Fibroblast of lung (primary cell): ENCODE measurements around the gene SPPL2A. TPM values are rescaled to one million over a fixed set of nuclear protein-coding genes. Genes with fewer than 3 reads are reported as not detected.
A peak's percentile ranks its signal among the peaks of the same experiment; 100 is the strongest.

Experiments used
- DNase-seq, 2 donors: peaks; one replicate each; pipeline versions ENCODE4 v3.0.0 to v3.0.0-alpha.2; 2010; ENCODE audit warnings: low read depth in 2 of 2
- H2AFZ ChIP-seq: 2 replicates; pipeline ENCODE4 v1.5.1; 2012; ENCODE audit warnings: low read length, control low read depth, inconsistent platforms
- H3K27ac ChIP-seq: 2 replicates; pipeline ENCODE4 v1.5.1; 2011; ENCODE audit warnings: low read length, control low read depth; ENCODE audit not compliant: insufficient read depth
- H3K27me3 ChIP-seq: 2 replicates; pipeline ENCODE4 v1.5.1; 2011; ENCODE audit warnings: mild to moderate bottlenecking, low read length; ENCODE audit not compliant: control insufficient read depth, insufficient read depth
- H3K36me3 ChIP-seq: 2 replicates; pipeline ENCODE4 v1.5.1; 2011; ENCODE audit warnings: low read length; ENCODE audit not compliant: control insufficient read depth, insufficient read depth
- H3K4me1 ChIP-seq: 2 replicates; pipeline ENCODE4 v1.5.1; 2011; ENCODE audit warnings: low read length; ENCODE audit not compliant: control insufficient read depth, insufficient read depth; ENCODE audit errors: extremely low read depth
- H3K4me2 ChIP-seq: 2 replicates; pipeline ENCODE4 v1.5.1; 2011; ENCODE audit warnings: low read length, control low read depth; ENCODE audit not compliant: insufficient read depth; ENCODE audit errors: extremely low read depth
- H3K4me3 ChIP-seq, 4 experiments: fragments of 200-600 bp in 1 of 4; sonication (generic) in 1 of 4; replicated peaks in 1 of 4; 2 replicates each; pipeline ENCODE4 v1.5.1; 2011 to 2016; ENCODE audit warnings: low read length in 4 of 4, low read depth in 3 of 4, mild to moderate bottlenecking in 3 of 4, control low read depth in 2 of 4, inconsistent platforms in 1 of 4, mixed read lengths in 1 of 4; ENCODE audit not compliant: insufficient read depth in 1 of 4; ENCODE audit errors: control extremely low read depth in 1 of 4
- H3K79me2 ChIP-seq: 2 replicates; pipeline ENCODE4 v1.5.1; 2012; ENCODE audit warnings: mild to moderate bottlenecking, low read length, inconsistent platforms; ENCODE audit not compliant: control insufficient read depth, insufficient read depth
- H3K9ac ChIP-seq: 2 replicates; pipeline ENCODE4 v1.5.1; 2011; ENCODE audit warnings: mild to moderate bottlenecking, low read length, control low read depth; ENCODE audit not compliant: insufficient read depth
- H3K9me3 ChIP-seq: 2 replicates; pipeline ENCODE4 v1.5.1; 2012; ENCODE audit warnings: low read depth, low read length; ENCODE audit not compliant: control insufficient read depth, insufficient read depth
- H4K20me1 ChIP-seq: 2 replicates; pipeline ENCODE4 v1.5.1; 2011; ENCODE audit warnings: low read length; ENCODE audit not compliant: control insufficient read depth, insufficient read depth; ENCODE audit errors: extremely low read depth
- CTCF ChIP-seq, 2 donors: IDR thresholded peaks in 1 of 2; conservative IDR thresholded peaks in 1 of 2; 1 replicate in 1 of 2; 2 replicates in 1 of 2; pipeline ENCODE4 v1.5.1; 2011 to 2012; ENCODE audit warnings: low read length in 2 of 2, control low read depth in 1 of 2, inconsistent platforms in 1 of 2, low read depth in 1 of 2, mild to moderate bottlenecking in 1 of 2
- EZH2 ChIP-seq: IDR thresholded peaks from 2 replicates; pipeline ENCODE4 v1.5.1; 2012; ENCODE audit warnings: low read length, control low read depth, mild to moderate bottlenecking; ENCODE audit errors: missing control alignments
- polyA plus RNA-seq, 2 donors: library from polyadenylated mRNA; depleted of rRNA in 1 of 2; stranded (reverse) in 1 of 2; unstranded in 1 of 2; fragments of >200 nt; gene quantifications; 2 replicates each; pipeline ENCODE4 v1.2.1, GENCODE V29; 2011 to 2012; ENCODE audit warnings: missing spikeins in 1 of 2
- total RNA-seq: library from RNA; depleted of rRNA; stranded (reverse); fragments of >200 nt; gene quantifications from 2 replicates; pipeline ENCODE4 v1.2.1, GENCODE V29; 2014

The SPPL2A gene
- total and polyA plus RNA-seq, 2 donors (not counting 1 experiment from before 2014, with no cell fraction given), result 97.6 to 120 TPM

- no peak overlapping the region for H3K27ac ChIP-seq
- no peaks in the 10 kb centered on the region for H3K27me3 ChIP-seq
- no peak overlapping the region for H3K4me2 ChIP-seq
- peaks cover 2% of the 10 kb centered on the region for H3K36me3 ChIP-seq
- DNase-seq, result peak; percentile 19 to 73
- H4K20me1 ChIP-seq, result no peaks in the 10 kb centered on the region
- H3K4me3 ChIP-seq, result no peak overlapping the region
- no peaks in the 10 kb centered on the region for H3K9me3 ChIP-seq
- no peak overlapping the region for H3K9ac ChIP-seq
- H3K4me1 ChIP-seq, result no peaks in the 10 kb centered on the region
- H3K79me2 ChIP-seq, result peaks cover 71% of the 10 kb centered on the region
- no peak for TF ChIP-seq EZH2
- TF ChIP-seq CTCF (conservative IDR thresholded peaks at IDR 0.05 in 1 of 2, IDR thresholded peaks at IDR 0.05 in 1 of 2; ENCODE audit: low read depth in 1 of 2, low read length in 2 of 2), result peak; percentile 34 to 68
- no peak overlapping the region for H2AFZ ChIP-seq
Observed at GRCh38 chr15:50675535-50676144, 89.9 kb downstream of the SPPL2A start.

- H4K20me1 ChIP-seq, result no peaks in the 10 kb centered on the region
- no peak overlapping the region for H3K9ac ChIP-seq
- no peaks in the 10 kb centered on the region for H3K9me3 ChIP-seq
- no peak overlapping the region for H2AFZ ChIP-seq
- peaks cover 2% of the 10 kb centered on the region for H3K36me3 ChIP-seq
- H3K4me3 ChIP-seq, result no peak overlapping the region
- H3K4me2 ChIP-seq, result no peak overlapping the region
- TF ChIP-seq EZH2, result no peak
- no peak for TF ChIP-seq CTCF (conservative IDR thresholded peaks at IDR 0.05 in 1 of 2, IDR thresholded peaks at IDR 0.05 in 1 of 2; ENCODE audit: low read depth in 1 of 2, low read length in 2 of 2)
- H3K79me2 ChIP-seq, result peaks cover 45% of the 10 kb centered on the region
- no peaks in the 10 kb centered on the region for H3K4me1 ChIP-seq
- no peaks in the 10 kb centered on the region for H3K27me3 ChIP-seq
- no peak overlapping the region for H3K27ac ChIP-seq
- no peak for DNase-seq
Observed at GRCh38 chr15:50670115-50670514, 95.4 kb downstream of the SPPL2A start.

- Histone ChIP-seq H3K9me3 (no peaks in the 10 kb centered on the region), H4K20me1 (no peaks in the 10 kb centered on the region), H3K36me3 (peaks cover under 1% of the 10 kb centered on the region), H3K27me3 (no peaks in the 10 kb centered on the region), H3K27ac (no peak overlapping the region), H3K4me3 (no peak overlapping the region), H3K4me2 (no peak overlapping the region), H3K9ac (no peak overlapping the region), H3K4me1 (no peaks in the 10 kb centered on the region), H2AFZ (no peak overlapping the region), H3K79me2 (peaks cover 44% of the 10 kb centered on the region)
- no peak for DNase-seq
- TF ChIP-seq EZH2 (no peak), CTCF (conservative IDR thresholded peaks at IDR 0.05 in 1 of 2, IDR thresholded peaks at IDR 0.05 in 1 of 2; ENCODE audit: low read depth in 1 of 2, low read length in 2 of 2) (no peak)
Observed at GRCh38 chr15:50669611-50670010, 95.9 kb downstream of the SPPL2A start.
